ENCODE data around the gene SNAI1.

The SNAI1 gene

GRCh38 chr20:49965781-49966305 is 16.9 kb upstream of the SNAI1 start:
- WGBS (ENCODE audit: extremely low coverage, insufficient coverage, low lambda C conversion rate) = no CpG with 5 or more reads among the region's 9 CpGs
- Histone ChIP-seq H2BK15ac (replicated peaks; ENCODE audit: low read depth) (no peak overlapping the region), H3K9ac (ENCODE audit: low read length) (no peak overlapping the region), H2BK120ac (ENCODE audit: low read depth, low read length) (no peak overlapping the region), H2AK5ac (ENCODE audit: low read length) (no peak overlapping the region), H3K79me2 (ENCODE audit: control insufficient read depth, insufficient read depth, low read length) (no peaks in the 10 kb centered on the region), H3K27ac (ENCODE audit: low read depth, low read length) (no peak overlapping the region), H2BK5ac (ENCODE audit: low read length) (no peak overlapping the region), H3K18ac (ENCODE audit: low read length) (no peak overlapping the region), H3K4ac (ENCODE audit: low read depth, low read length) (no peak overlapping the region), H3K23ac (ENCODE audit: low read length) (no peak overlapping the region), H3K56ac (ENCODE audit: low read length) (no peak overlapping the region), H4K5ac (ENCODE audit: low read length) (no peak overlapping the region), H4K8ac (ENCODE audit: low read depth, low read length) (no peak overlapping the region), H3K79me1 (ENCODE audit: low read length) (no peaks in the 10 kb centered on the region), H3K27me3 (ENCODE audit: insufficient read depth, low read length, poor library complexity) (no peaks in the 10 kb centered on the region), H3K36me3 (ENCODE audit: control insufficient read depth, insufficient read depth, low read length) (no peaks in the 10 kb centered on the region), H3K4me3 (ENCODE audit: low read length) (no peak overlapping the region), H3K4me2 (ENCODE audit: low read length) (no peak overlapping the region), H3K4me1 (ENCODE audit: control insufficient read depth, low read depth, low read length) (peaks cover 1% of the 10 kb centered on the region)
- no peak for DNase-seq

- no CpG with 5 or more reads among the region's 2 CpGs for WGBS (ENCODE audit: extremely low coverage, insufficient coverage, low lambda C conversion rate)
- Histone ChIP-seq H3K4me2 (ENCODE audit: low read length) (no peak overlapping the region), H2AK5ac (ENCODE audit: low read length) (no peak overlapping the region), H4K8ac (ENCODE audit: low read depth, low read length) (no peak overlapping the region), H3K4ac (ENCODE audit: low read depth, low read length) (no peak overlapping the region), H3K79me1 (ENCODE audit: low read length) (no peaks in the 10 kb centered on the region), H4K5ac (ENCODE audit: low read length) (no peak overlapping the region), H3K56ac (ENCODE audit: low read length) (no peak overlapping the region), H3K23ac (ENCODE audit: low read length) (no peak overlapping the region), H3K27me3 (ENCODE audit: insufficient read depth, low read length, poor library complexity) (no peaks in the 10 kb centered on the region), H2BK15ac (replicated peaks; ENCODE audit: low read depth) (no peak overlapping the region), H2BK120ac (ENCODE audit: low read depth, low read length) (no peak overlapping the region), H2BK5ac (ENCODE audit: low read length) (no peak overlapping the region), H3K4me3 (ENCODE audit: low read length) (no peak overlapping the region), H3K9ac (ENCODE audit: low read length) (no peak overlapping the region), H3K79me2 (ENCODE audit: control insufficient read depth, insufficient read depth, low read length) (no peaks in the 10 kb centered on the region), H3K36me3 (ENCODE audit: control insufficient read depth, insufficient read depth, low read length) (no peaks in the 10 kb centered on the region), H3K4me1 (ENCODE audit: control insufficient read depth, low read depth, low read length) (peaks cover 1% of the 10 kb centered on the region), H3K27ac (ENCODE audit: low read depth, low read length) (no peak overlapping the region), H3K18ac (ENCODE audit: low read length) (no peak overlapping the region)
- DNase-seq = no peak
These were observed 15.9 kb upstream of the SNAI1 start for GRCh38 chr20:49966861-49967260.

GRCh38 chr20:49969234-49969633 is 13.5 kb upstream of the SNAI1 start:
- Histone ChIP-seq H3K9ac (ENCODE audit: low read length) (no peak overlapping the region), H2BK120ac (ENCODE audit: low read depth, low read length) (no peak overlapping the region), H3K23ac (ENCODE audit: low read length) (no peak overlapping the region), H3K56ac (ENCODE audit: low read length) (no peak overlapping the region), H2AK5ac (ENCODE audit: low read length) (no peak overlapping the region), H2BK15ac (replicated peaks; ENCODE audit: low read depth) (no peak overlapping the region), H3K18ac (ENCODE audit: low read length) (no peak overlapping the region), H4K8ac (ENCODE audit: low read depth, low read length) (no peak overlapping the region), H3K27me3 (ENCODE audit: insufficient read depth, low read length, poor library complexity) (no peaks in the 10 kb centered on the region), H3K36me3 (ENCODE audit: control insufficient read depth, insufficient read depth, low read length) (no peaks in the 10 kb centered on the region), H4K5ac (ENCODE audit: low read length) (no peak overlapping the region), H3K4me1 (ENCODE audit: control insufficient read depth, low read depth, low read length) (peaks cover 1% of the 10 kb centered on the region), H3K79me2 (ENCODE audit: control insufficient read depth, insufficient read depth, low read length) (no peaks in the 10 kb centered on the region), H3K4ac (ENCODE audit: low read depth, low read length) (no peak overlapping the region), H3K79me1 (ENCODE audit: low read length) (no peaks in the 10 kb centered on the region), H3K4me2 (ENCODE audit: low read length) (no peak overlapping the region), H3K27ac (ENCODE audit: low read depth, low read length) (no peak overlapping the region), H2BK5ac (ENCODE audit: low read length) (no peak overlapping the region), H3K4me3 (ENCODE audit: low read length) (no peak overlapping the region)
- no peak for DNase-seq
- no CpG with 5 or more reads among the region's 3 CpGs for WGBS (ENCODE audit: extremely low coverage, insufficient coverage, low lambda C conversion rate)

- Histone ChIP-seq H3K56ac (ENCODE audit: low read length) (no peak overlapping the region), H3K79me2 (ENCODE audit: control insufficient read depth, insufficient read depth, low read length) (no peaks in the 10 kb centered on the region), H2AK5ac (ENCODE audit: low read length) (no peak overlapping the region), H3K4me3 (ENCODE audit: low read length) (no peak overlapping the region), H3K4me1 (ENCODE audit: control insufficient read depth, low read depth, low read length) (peaks cover 1% of the 10 kb centered on the region), H3K18ac (ENCODE audit: low read length) (no peak overlapping the region), H4K5ac (ENCODE audit: low read length) (no peak overlapping the region), H3K79me1 (ENCODE audit: low read length) (no peaks in the 10 kb centered on the region), H3K36me3 (ENCODE audit: control insufficient read depth, insufficient read depth, low read length) (no peaks in the 10 kb centered on the region), H2BK5ac (ENCODE audit: low read length) (no peak overlapping the region), H3K9ac (ENCODE audit: low read length) (no peak overlapping the region), H2BK15ac (replicated peaks; ENCODE audit: low read depth) (no peak overlapping the region), H3K27me3 (ENCODE audit: insufficient read depth, low read length, poor library complexity) (no peaks in the 10 kb centered on the region), H3K4me2 (ENCODE audit: low read length) (no peak overlapping the region), H2BK120ac (ENCODE audit: low read depth, low read length) (no peak overlapping the region), H3K27ac (ENCODE audit: low read depth, low read length) (no peak overlapping the region), H3K4ac (ENCODE audit: low read depth, low read length) (no peak overlapping the region), H3K23ac (ENCODE audit: low read length) (no peak overlapping the region), H4K8ac (ENCODE audit: low read depth, low read length) (no peak overlapping the region)
- WGBS (ENCODE audit: extremely low coverage, insufficient coverage, low lambda C conversion rate) = no CpG with 5 or more reads among the region's 5 CpGs
- peak; percentile 55 for DNase-seq
These were observed 12.8 kb upstream of the SNAI1 start for GRCh38 chr20:49969946-49970345.

GRCh38 chr20:49970498-49970897 is 12.3 kb upstream of the SNAI1 start:
- no peak for DNase-seq
- H3K36me3 ChIP-seq (ENCODE audit: control insufficient read depth, insufficient read depth, low read length) = no peaks in the 10 kb centered on the region
- H3K27me3 ChIP-seq (ENCODE audit: insufficient read depth, low read length, poor library complexity) = no peaks in the 10 kb centered on the region
- no peak overlapping the region for H3K27ac ChIP-seq (ENCODE audit: low read depth, low read length)
- no peak overlapping the region for H2BK15ac ChIP-seq (replicated peaks; ENCODE audit: low read depth)
- no peak overlapping the region for H3K9ac ChIP-seq (ENCODE audit: low read length)
- H3K18ac ChIP-seq (ENCODE audit: low read length) = no peak overlapping the region
- H3K4ac ChIP-seq (ENCODE audit: low read depth, low read length) = no peak overlapping the region
- H3K79me1 ChIP-seq (ENCODE audit: low read length) = no peaks in the 10 kb centered on the region
- H2BK120ac ChIP-seq (ENCODE audit: low read depth, low read length) = no peak overlapping the region
- no peak overlapping the region for H3K4me2 ChIP-seq (ENCODE audit: low read length)
- H3K79me2 ChIP-seq (ENCODE audit: control insufficient read depth, insufficient read depth, low read length) = no peaks in the 10 kb centered on the region
- no peak overlapping the region for H4K8ac ChIP-seq (ENCODE audit: low read depth, low read length)
- no CpG with 5 or more reads among the region's 8 CpGs for WGBS (ENCODE audit: extremely low coverage, insufficient coverage, low lambda C conversion rate)
- no peak overlapping the region for H2BK5ac ChIP-seq (ENCODE audit: low read length)
- H3K4me3 ChIP-seq (ENCODE audit: low read length) = no peak overlapping the region
- no peak overlapping the region for H3K23ac ChIP-seq (ENCODE audit: low read length)
- no peak overlapping the region for H2AK5ac ChIP-seq (ENCODE audit: low read length)
- H3K56ac ChIP-seq (ENCODE audit: low read length) = no peak overlapping the region
- H4K5ac ChIP-seq (ENCODE audit: low read length) = no peak overlapping the region
- H3K4me1 ChIP-seq (ENCODE audit: control insufficient read depth, low read depth, low read length) = peaks cover 1% of the 10 kb centered on the region

- no peak overlapping the region for H2AK5ac ChIP-seq (ENCODE audit: low read length)
- H3K9ac ChIP-seq (ENCODE audit: low read length) = no peak overlapping the region
- H3K4me2 ChIP-seq (ENCODE audit: low read length) = no peak overlapping the region
- no peak overlapping the region for H3K18ac ChIP-seq (ENCODE audit: low read length)
- no peaks in the 10 kb centered on the region for H3K79me2 ChIP-seq (ENCODE audit: control insufficient read depth, insufficient read depth, low read length)
- H3K79me1 ChIP-seq (ENCODE audit: low read length) = no peaks in the 10 kb centered on the region
- H4K5ac ChIP-seq (ENCODE audit: low read length) = no peak overlapping the region
- DNase-seq = no peak
- H2BK15ac ChIP-seq (replicated peaks; ENCODE audit: low read depth) = no peak overlapping the region
- H3K4ac ChIP-seq (ENCODE audit: low read depth, low read length) = no peak overlapping the region
- no peak overlapping the region for H3K27ac ChIP-seq (ENCODE audit: low read depth, low read length)
- no peak overlapping the region for H3K23ac ChIP-seq (ENCODE audit: low read length)
- no peak overlapping the region for H3K4me3 ChIP-seq (ENCODE audit: low read length)
- no peaks in the 10 kb centered on the region for H3K36me3 ChIP-seq (ENCODE audit: control insufficient read depth, insufficient read depth, low read length)
- no peak overlapping the region for H3K56ac ChIP-seq (ENCODE audit: low read length)
- H4K8ac ChIP-seq (ENCODE audit: low read depth, low read length) = no peak overlapping the region
- no peaks in the 10 kb centered on the region for H3K4me1 ChIP-seq (ENCODE audit: control insufficient read depth, low read depth, low read length)
- H3K27me3 ChIP-seq (ENCODE audit: insufficient read depth, low read length, poor library complexity) = no peaks in the 10 kb centered on the region
- no CpG with 5 or more reads among the region's 4 CpGs for WGBS (ENCODE audit: extremely low coverage, insufficient coverage, low lambda C conversion rate)
- H2BK120ac ChIP-seq (ENCODE audit: low read depth, low read length) = no peak overlapping the region
- no peak overlapping the region for H2BK5ac ChIP-seq (ENCODE audit: low read length)
These were observed 8.8 kb upstream of the SNAI1 start for GRCh38 chr20:49973981-49974380.
